HCT116 (cell line): ENCODE measurements around the gene FAM53B. TPM values are rescaled to one million over a fixed set of nuclear protein-coding genes. Genes with fewer than 3 reads are reported as not detected.

Source experiments
- ATAC-seq: fragments of 200-7000 bp; cut with Tn5 transposase; 2 replicates; pipeline ENCODE4 v1.9.1; 2020; ENCODE audit warnings: mild to moderate bottlenecking, moderate library complexity
- BruUV-seq: library from RNA; stranded (reverse); fragments of 400-500 nt; replicated peaks from 2 replicates; lab custom pipeline; 2021; lab: Mats Ljungman, UMichigan
- CTCF ChIA-PET: fragments of 300-600 bp; sonication (Branson Sonifier 250); formaldehyde crosslinking; loops from one replicate; lab custom pipeline; 2021; ENCODE audit warnings: antibody characterized with exemption; lab: Charles Lee
- POLR2A ChIA-PET: fragments of 300-600, 350-600 bp; sonication (Branson Sonifier 250); formaldehyde crosslinking; loops from one replicate; lab custom pipeline; 2021; ENCODE audit warnings: antibody characterized with exemption; lab: Charles Lee
- RAD21 ChIA-PET, 2 experiments: fragments of 300-600 bp; sonication (Branson Sonifier 250); formaldehyde crosslinking; loops; one replicate each; lab custom pipeline; 2023; ENCODE audit warnings: low total read pairs in 2 of 2; ENCODE audit not compliant: uncharacterized antibody in 2 of 2, unreplicated experiment in 2 of 2, low non-redundant PET in 1 of 2; lab: Charles Lee
- DNase-seq: peaks from one replicate; pipeline ENCODE4 v3.0.0-alpha.2; 2010; ENCODE audit warnings: low read depth, low spot score
- H2AFZ ChIP-seq: fragments of 200-600 bp; shearing (Covaris generic), sonication (generic); 2 replicates; pipeline ENCODE4 v1.6.1; 2017; ENCODE audit warnings: low read depth, mixed run types, mixed read lengths, antibody characterized with exemption, low read length; ENCODE audit not compliant: poor library complexity, severe bottlenecking
- H3K27ac ChIP-seq: 2 replicates; pipeline ENCODE4 v1.5.1; 2012; ENCODE audit warnings: low read depth, low read length
- H3K27me3 ChIP-seq: fragments of 200-600 bp; sonication (generic); 2 replicates; pipeline ENCODE4 v1.6.1; 2016; ENCODE audit warnings: mixed run types, low read length, mixed read lengths; ENCODE audit not compliant: insufficient read depth
- H3K36me3 ChIP-seq, 2 experiments: fragments of 200-500 bp in 1 of 2; fragments of 200-600 bp in 1 of 2; sonication (Bioruptor generic) in 1 of 2; sonication (generic) in 1 of 2; 2 replicates each; pipeline versions ENCODE4 v1.5.1 to v1.6.1; 2014 to 2016; ENCODE audit warnings: low read length in 2 of 2, inconsistent platforms in 1 of 2, mixed read lengths in 1 of 2, mixed run types in 1 of 2; ENCODE audit not compliant: insufficient read depth in 2 of 2, control insufficient read depth in 1 of 2
- H3K4me1 ChIP-seq, 2 experiments: fragments of 200-600 bp in 1 of 2; sonication (generic) in 1 of 2; 2 replicates each; pipeline versions ENCODE4 v1.5.1 to v1.6.1; 2012 to 2017; ENCODE audit warnings: low read length in 2 of 2, inconsistent platforms in 1 of 2, mild to moderate bottlenecking in 1 of 2, mixed read lengths in 1 of 2, mixed run types in 1 of 2, moderate library complexity in 1 of 2; ENCODE audit not compliant: insufficient read depth in 2 of 2, control insufficient read depth in 1 of 2
- H3K4me2 ChIP-seq: fragments of 200-600 bp; sonication (generic); 2 replicates; pipeline ENCODE4 v1.6.1; 2017; ENCODE audit warnings: mixed run types, low read length, mixed read lengths
- H3K4me3 ChIP-seq, 2 experiments: fragments of 200-600 bp in 1 of 2; sonication (generic) in 1 of 2; replicated peaks in 1 of 2; 2 replicates each; pipeline ENCODE4 v1.5.1; 2011 to 2016; ENCODE audit warnings: low read length in 2 of 2, control low read depth in 1 of 2, low read depth in 1 of 2, mild to moderate bottlenecking in 1 of 2, mixed read lengths in 1 of 2, mixed run types in 1 of 2
- H3K79me2 ChIP-seq: fragments of 200-600 bp; sonication (generic); 2 replicates; pipeline ENCODE4 v1.6.1; 2017; ENCODE audit warnings: mild to moderate bottlenecking, mixed run types, low read length, moderate library complexity, mixed read lengths; ENCODE audit not compliant: insufficient read depth
- H3K9ac ChIP-seq: fragments of 200-600 bp; sonication (generic); 2 replicates; pipeline ENCODE4 v1.6.1; 2016; ENCODE audit warnings: low read length, mixed read lengths
- H3K9me2 ChIP-seq: fragments of 200-600 bp; sonication (generic), shearing (Covaris generic); 2 replicates; pipeline ENCODE4 v1.6.1; 2017; ENCODE audit warnings: mixed run types, mild to moderate bottlenecking, moderate library complexity; ENCODE audit not compliant: insufficient read depth
- H3K9me3 ChIP-seq, 2 experiments: fragments of 200-500 bp in 1 of 2; fragments of 200-600 bp in 1 of 2; sonication (Bioruptor generic) in 1 of 2; sonication (generic) in 1 of 2; 2 replicates each; pipeline ENCODE4 v1.6.1; 2014 to 2017; ENCODE audit warnings: low read length in 2 of 2, mixed read lengths in 2 of 2, inconsistent platforms in 1 of 2, low read depth in 1 of 2, mild to moderate bottlenecking in 1 of 2, mixed run types in 1 of 2, moderate library complexity in 1 of 2; ENCODE audit not compliant: control insufficient read depth in 1 of 2, insufficient read depth in 1 of 2
- H4K20me1 ChIP-seq: fragments of 200-600 bp; sonication (generic), shearing (Covaris generic); 2 replicates; pipeline ENCODE4 v1.6.1; 2017; ENCODE audit warnings: mixed run types, mild to moderate bottlenecking, moderate library complexity; ENCODE audit not compliant: insufficient read depth
- ELF1 ChIP-seq: IDR thresholded peaks from 2 replicates; pipeline ENCODE4 v1.6.1; 2012; ENCODE audit warnings: low read depth, borderline replicate concordance
- POLR2AphosphoS5 ChIP-seq: IDR thresholded peaks from 2 replicates; pipeline ENCODE4 v1.6.1; 2011; ENCODE audit warnings: mild to moderate bottlenecking, low read depth, low read length, moderate library complexity
- REST ChIP-seq: IDR thresholded peaks from 2 replicates; pipeline ENCODE4 v1.6.1; 2012; ENCODE audit warnings: low read depth
- ZNF274 ChIP-seq: fragments of 200-500 bp; sonication (Bioruptor generic); IDR thresholded peaks from 2 replicates; pipeline ENCODE4 v1.6.1; 2014; ENCODE audit warnings: mild to moderate bottlenecking, low read depth, low read length, inconsistent platforms
- intact Hi-C: fragments of 100-400 bp; cut with micrococcal nuclease; formaldehyde crosslinking; loops from 2 replicates; pipeline ENCODE4 v1.10.0; 2022
- total RNA-seq: library from RNA; stranded (reverse); gene quantifications from one replicate; pipeline ENCODE4 v1.2.1, GENCODE V29; 2021; ENCODE audit not compliant: unreplicated experiment
- TF ChIP-seq, protein P1 (sequence below): IDR thresholded peaks from 2 replicates; pipeline ENCODE4 v1.6.1; 2012

The FAM53B gene
- total RNA-seq, 1 experiment from 2014 or later, result 19.6 TPM

GRCh38 chr10:124575107-124576035, 168.8 kb downstream of the FAM53B start:
- DNase-seq (no peak), ATAC-seq (no peak)
- H3K9me2 ChIP-seq, result no peaks in the 10 kb centered on the region
- no peaks in the 10 kb centered on the region for H3K36me3 ChIP-seq
- BruUV-seq, result no TSS peak
- no peaks in the 10 kb centered on the region for H3K9me3 ChIP-seq
- H3K79me2 ChIP-seq, result no peaks in the 10 kb centered on the region
- H3K27ac ChIP-seq, result no peak overlapping the region
- CTCF ChIA-PET, result no interaction called here
- H3K9ac ChIP-seq, result no peak overlapping the region
- TF ChIP-seq, protein P1, sequence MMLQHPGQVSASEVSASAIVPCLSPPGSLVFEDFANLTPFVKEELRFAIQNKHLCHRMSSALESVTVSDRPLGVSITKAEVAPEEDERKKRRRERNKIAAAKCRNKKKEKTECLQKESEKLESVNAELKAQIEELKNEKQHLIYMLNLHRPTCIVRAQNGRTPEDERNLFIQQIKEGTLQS, result no peak
- TF ChIP-seq ZNF274, result no peak
- TF ChIP-seq, all 23 proteins: peak for 0
- Histone ChIP-seq H4K20me1 (no peaks in the 10 kb centered on the region), H3K4me2 (no peak overlapping the region), H3K4me3 (no peak overlapping the region), H2AFZ (no peak overlapping the region), H3K27me3 (no peaks in the 10 kb centered on the region), H3K4me1 (no peaks in the 10 kb centered on the region)
- POLR2A ChIA-PET, result no interaction called here
- intact Hi-C loops, result no loop called here
- RAD21 ChIA-PET, result no interaction called here

GRCh38 chr10:124574456-124575070, 169.6 kb downstream of the FAM53B start:
- intact Hi-C loops, result no loop called here
- CTCF ChIA-PET, result no interaction called here
- H3K9ac ChIP-seq, result no peak overlapping the region
- H3K79me2 ChIP-seq, result no peaks in the 10 kb centered on the region
- RAD21 ChIA-PET, result no interaction called here
- no peaks in the 10 kb centered on the region for H3K9me2 ChIP-seq
- no peaks in the 10 kb centered on the region for H4K20me1 ChIP-seq
- no peak overlapping the region for H3K4me2 ChIP-seq
- H3K9me3 ChIP-seq, result no peaks in the 10 kb centered on the region
- H3K27ac ChIP-seq, result no peak overlapping the region
- no peaks in the 10 kb centered on the region for H3K4me1 ChIP-seq
- no peaks in the 10 kb centered on the region for H3K36me3 ChIP-seq
- BruUV-seq, result no TSS peak
- no peak overlapping the region for H2AFZ ChIP-seq
- H3K27me3 ChIP-seq, result no peaks in the 10 kb centered on the region
- no peak for TF ChIP-seq POLR2AphosphoS5
- TF ChIP-seq ELF1, result no peak
- TF ChIP-seq REST, result no peak
- H3K4me3 ChIP-seq, result no peak overlapping the region
- POLR2A ChIA-PET, result no interaction called here
- no peak for DNase-seq
- ATAC-seq, result no peak
